Neural progenitor cell (in vitro differentiated cells): ENCODE results near the gene MDC1. TPM values are rescaled to one million over a fixed set of nuclear protein-coding genes. Genes with fewer than 3 reads are reported as not detected.
"Not testable (repeated sequence)": the region's sequence is repeated elsewhere in the genome, so short reads cannot be mapped to it uniquely, and the experiment has no call there.

Source experiments
- DNase-seq: peaks from one replicate; pipeline ENCODE4 v3.0.0-alpha.2; 2016; ENCODE audit warnings: low spot score
- H2AFZ ChIP-seq: fragments of 200-600 bp; sonication (generic); replicated peaks from 2 replicates; pipeline ENCODE4 v1.6.1; 2016; ENCODE audit warnings: antibody characterized with exemption
- H3F3A ChIP-seq: fragments of 200-600 bp; sonication (generic); 2 replicates; pipeline ENCODE4 v1.6.1; 2016; ENCODE audit warnings: antibody characterized with exemption, low read depth
- H3K27ac ChIP-seq: fragments of 200-600 bp; sonication (generic); 2 replicates; pipeline ENCODE4 v1.5.1; 2016; ENCODE audit warnings: mild to moderate bottlenecking
- H3K27me3 ChIP-seq: fragments of 200-600 bp; sonication (generic); 2 replicates; pipeline ENCODE4 v1.6.1; 2016; ENCODE audit warnings: mild to moderate bottlenecking, moderate library complexity
- H3K36me3 ChIP-seq: fragments of 200-600 bp; sonication (generic); 2 replicates; pipeline ENCODE4 v1.5.1; 2016
- H3K4me1 ChIP-seq: fragments of 200-600 bp; sonication (generic); 2 replicates; pipeline ENCODE4 v1.6.1; 2016; ENCODE audit warnings: mixed run types
- H3K4me2 ChIP-seq: fragments of 200-600 bp; sonication (generic); 2 replicates; pipeline ENCODE4 v1.6.1; 2016
- H3K4me3 ChIP-seq: fragments of 200-600 bp; sonication (generic); 2 replicates; pipeline ENCODE4 v1.5.1; 2016
- H3K79me2 ChIP-seq: fragments of 200-600 bp; sonication (generic); 2 replicates; pipeline ENCODE4 v1.6.1; 2016; ENCODE audit warnings: low read depth
- H3K9ac ChIP-seq: fragments of 200-600 bp; sonication (generic); 2 replicates; pipeline ENCODE4 v1.6.1; 2016
- H3K9me3 ChIP-seq: fragments of 200-600 bp; sonication (generic); 2 replicates; pipeline ENCODE4 v1.5.1; 2016; ENCODE audit warnings: low read depth
- H4K20me1 ChIP-seq: fragments of 200-600 bp; sonication (generic); 2 replicates; pipeline ENCODE4 v1.6.1; 2016; ENCODE audit warnings: low read depth
- H3K27ac Mint-ChIP-seq: 3 replicates; pipeline ENCODE4 v1.8.0; 2021; ENCODE audit warnings: mixed read lengths
- H3K27me3 Mint-ChIP-seq: 2 replicates; pipeline ENCODE4 v1.8.0; 2022; ENCODE audit warnings: low read depth, mild to moderate bottlenecking, inconsistent platforms, moderate library complexity, mixed read lengths; ENCODE audit not compliant: insufficient read depth
- H3K36me3 Mint-ChIP-seq: 3 replicates; pipeline ENCODE4 v1.8.0; 2021; ENCODE audit warnings: mixed read lengths
- H3K4me1 Mint-ChIP-seq: 3 replicates; pipeline ENCODE4 v1.8.0; 2021; ENCODE audit warnings: mixed read lengths
- H3K4me3 Mint-ChIP-seq: 3 replicates; pipeline ENCODE4 v1.8.0; 2021; ENCODE audit warnings: mild to moderate bottlenecking, moderate library complexity, mixed read lengths
- H3K9me3 Mint-ChIP-seq: 3 replicates; pipeline ENCODE4 v1.8.0; 2020; ENCODE audit warnings: mixed read lengths
- EZH2 ChIP-seq: fragments of 200-600 bp; sonication (generic); IDR thresholded peaks from 2 replicates; pipeline ENCODE4 v1.6.1; 2017; ENCODE audit warnings: antibody characterized with exemption, mild to moderate bottlenecking, moderate library complexity
- EZH2phosphoT487 ChIP-seq: fragments of 200-600 bp; sonication (generic); IDR thresholded peaks from 2 replicates; pipeline ENCODE4 v1.6.1; 2017; ENCODE audit warnings: antibody characterized with exemption
- total RNA-seq: library from RNA; depleted of rRNA; stranded (reverse); fragments of >200 nt; gene quantifications from 2 replicates; pipeline ENCODE4 v1.2.3, GENCODE V29; 2015; ENCODE audit warnings: low replicate concordance
- TF ChIP-seq, protein P1 (sequence below): fragments of 200-600 bp; sonication (generic); IDR thresholded peaks from 2 replicates; pipeline ENCODE4 v1.5.1; 2017; ENCODE audit warnings: antibody characterized with exemption, mild to moderate bottlenecking

MDC1 gene, protein sequence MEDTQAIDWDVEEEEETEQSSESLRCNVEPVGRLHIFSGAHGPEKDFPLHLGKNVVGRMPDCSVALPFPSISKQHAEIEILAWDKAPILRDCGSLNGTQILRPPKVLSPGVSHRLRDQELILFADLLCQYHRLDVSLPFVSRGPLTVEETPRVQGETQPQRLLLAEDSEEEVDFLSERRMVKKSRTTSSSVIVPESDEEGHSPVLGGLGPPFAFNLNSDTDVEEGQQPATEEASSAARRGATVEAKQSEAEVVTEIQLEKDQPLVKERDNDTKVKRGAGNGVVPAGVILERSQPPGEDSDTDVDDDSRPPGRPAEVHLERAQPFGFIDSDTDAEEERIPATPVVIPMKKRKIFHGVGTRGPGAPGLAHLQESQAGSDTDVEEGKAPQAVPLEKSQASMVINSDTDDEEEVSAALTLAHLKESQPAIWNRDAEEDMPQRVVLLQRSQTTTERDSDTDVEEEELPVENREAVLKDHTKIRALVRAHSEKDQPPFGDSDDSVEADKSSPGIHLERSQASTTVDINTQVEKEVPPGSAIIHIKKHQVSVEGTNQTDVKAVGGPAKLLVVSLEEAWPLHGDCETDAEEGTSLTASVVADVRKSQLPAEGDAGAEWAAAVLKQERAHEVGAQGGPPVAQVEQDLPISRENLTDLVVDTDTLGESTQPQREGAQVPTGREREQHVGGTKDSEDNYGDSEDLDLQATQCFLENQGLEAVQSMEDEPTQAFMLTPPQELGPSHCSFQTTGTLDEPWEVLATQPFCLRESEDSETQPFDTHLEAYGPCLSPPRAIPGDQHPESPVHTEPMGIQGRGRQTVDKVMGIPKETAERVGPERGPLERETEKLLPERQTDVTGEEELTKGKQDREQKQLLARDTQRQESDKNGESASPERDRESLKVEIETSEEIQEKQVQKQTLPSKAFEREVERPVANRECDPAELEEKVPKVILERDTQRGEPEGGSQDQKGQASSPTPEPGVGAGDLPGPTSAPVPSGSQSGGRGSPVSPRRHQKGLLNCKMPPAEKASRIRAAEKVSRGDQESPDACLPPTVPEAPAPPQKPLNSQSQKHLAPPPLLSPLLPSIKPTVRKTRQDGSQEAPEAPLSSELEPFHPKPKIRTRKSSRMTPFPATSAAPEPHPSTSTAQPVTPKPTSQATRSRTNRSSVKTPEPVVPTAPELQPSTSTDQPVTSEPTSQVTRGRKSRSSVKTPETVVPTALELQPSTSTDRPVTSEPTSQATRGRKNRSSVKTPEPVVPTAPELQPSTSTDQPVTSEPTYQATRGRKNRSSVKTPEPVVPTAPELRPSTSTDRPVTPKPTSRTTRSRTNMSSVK (N-terminal part only)
- 22.6 and 29.5 TPM in 2 replicates for total RNA-seq

DNA sequence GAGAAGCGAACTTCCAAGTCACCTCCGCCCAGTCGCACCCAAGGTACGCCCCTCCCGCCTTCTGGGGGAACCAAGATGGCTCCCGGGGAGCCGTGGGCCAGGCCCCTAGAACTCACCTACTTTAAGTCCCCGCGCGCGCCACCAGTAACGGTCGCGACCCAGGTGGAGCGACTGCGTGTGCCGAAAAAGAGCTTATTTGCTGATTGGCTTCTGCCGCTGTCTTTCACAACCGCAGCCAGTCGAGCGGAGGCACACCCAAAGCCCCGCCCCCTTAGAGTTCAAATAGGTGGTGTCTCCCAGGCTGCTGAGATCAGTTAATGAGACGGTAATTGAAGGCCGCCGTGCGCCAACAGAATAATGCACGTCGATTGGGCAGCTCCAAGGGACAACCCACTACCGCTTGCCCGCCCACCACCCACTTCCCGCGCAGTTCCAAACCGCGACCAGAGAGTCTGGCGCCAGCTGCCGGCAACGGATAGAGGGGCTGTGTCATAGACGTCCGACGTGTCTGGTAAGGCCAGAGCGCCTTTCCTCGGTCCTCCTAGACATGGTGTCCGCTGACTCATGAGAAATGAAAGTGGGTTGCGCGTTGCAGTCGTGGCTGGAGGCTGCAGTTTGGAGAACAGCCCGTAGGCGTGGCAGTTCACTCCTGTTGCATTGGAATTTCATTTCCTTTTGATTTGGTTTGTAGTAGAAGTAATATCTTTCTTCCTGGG is at the start of gene MDC1:
Gene MDC1 (minus strand): TSS at position 153 of the 716 bp plus-strand sequence. CDS start 2,106 bp downstream, outside the sequence.
- peaks cover 44% of the 10 kb centered on the region for H3K4me1 Mint-ChIP-seq
- H3K79me2 ChIP-seq: peaks cover 73% of the 10 kb centered on the region

DNA sequence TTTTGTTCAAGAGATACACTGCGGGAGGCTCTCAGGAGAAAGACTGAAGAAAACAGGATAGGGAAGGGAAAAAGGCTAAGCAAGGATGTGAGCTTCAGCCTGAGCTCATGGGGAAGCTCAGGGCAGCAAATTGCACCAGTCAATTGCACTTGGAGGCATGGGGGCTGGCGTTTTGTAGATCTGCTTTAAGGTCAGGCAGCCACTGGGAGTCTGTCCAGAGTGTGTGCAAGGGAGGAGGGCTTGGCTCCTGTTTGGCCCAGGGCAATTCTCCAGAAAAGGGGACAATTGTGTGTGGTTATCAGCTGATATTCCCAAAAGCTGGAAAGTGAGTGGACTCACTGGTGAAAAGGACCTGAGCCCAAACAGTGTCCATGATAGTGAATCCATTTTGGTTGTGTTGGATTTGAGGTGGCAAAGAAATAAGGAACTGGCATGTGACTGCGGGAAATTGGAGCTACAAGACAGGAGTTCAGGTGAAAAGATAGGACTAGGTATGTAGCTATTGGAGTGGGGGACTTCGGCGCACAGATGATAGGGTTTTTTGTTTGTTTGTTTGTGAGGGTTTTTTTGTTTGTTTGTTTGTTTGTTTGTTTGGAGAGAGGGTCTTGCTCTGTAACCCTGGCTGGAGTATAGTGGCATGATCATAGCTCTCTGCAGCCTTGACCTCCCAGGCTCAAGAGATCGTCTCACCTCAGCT is 49.5 kb upstream of the MDC1 start:
- Mint-ChIP-seq H3K4me3 (peak overlapping the region; percentile 10), H3K4me1 (peaks cover 74% of the 10 kb centered on the region), H3K27ac (peak overlapping the region; percentile 46)

More for the DNA sequence above, at the start of gene MDC1:
- peaks cover 9% of the 10 kb centered on the region for H4K20me1 ChIP-seq
- no peaks in the 10 kb centered on the region for H3K27me3 ChIP-seq
- Mint-ChIP-seq H3K4me3 (peak within 1 kb of the TSS; percentile 98), H3K36me3 (peaks cover 42% of the 10 kb centered on the region), H3K9me3 (peaks cover 2% of the 10 kb centered on the region), H3K27me3 (peaks cover 10% of the 10 kb centered on the region), H3K27ac (peak within 1 kb of the TSS; percentile 100)
- peak; percentile 100 for DNase-seq
- no peaks in the 10 kb centered on the region for H3K36me3 ChIP-seq
- peak within 1 kb of the TSS; percentile 66 for H2AFZ ChIP-seq
- H3K4me1 ChIP-seq: peaks cover 7% of the 10 kb centered on the region
- H3K9me3 ChIP-seq: no peaks in the 10 kb centered on the region
- peak within 1 kb of the TSS; percentile 90 for H3K4me2 ChIP-seq
- H3K4me3 ChIP-seq: peak within 1 kb of the TSS; percentile 77
- peaks cover 42% of the 10 kb centered on the region for H3F3A ChIP-seq
- peak within 1 kb of the TSS; percentile 46 for H3K9ac ChIP-seq
- TF ChIP-seq EZH2phosphoT487: no peak
- TF ChIP-seq, protein P1, sequence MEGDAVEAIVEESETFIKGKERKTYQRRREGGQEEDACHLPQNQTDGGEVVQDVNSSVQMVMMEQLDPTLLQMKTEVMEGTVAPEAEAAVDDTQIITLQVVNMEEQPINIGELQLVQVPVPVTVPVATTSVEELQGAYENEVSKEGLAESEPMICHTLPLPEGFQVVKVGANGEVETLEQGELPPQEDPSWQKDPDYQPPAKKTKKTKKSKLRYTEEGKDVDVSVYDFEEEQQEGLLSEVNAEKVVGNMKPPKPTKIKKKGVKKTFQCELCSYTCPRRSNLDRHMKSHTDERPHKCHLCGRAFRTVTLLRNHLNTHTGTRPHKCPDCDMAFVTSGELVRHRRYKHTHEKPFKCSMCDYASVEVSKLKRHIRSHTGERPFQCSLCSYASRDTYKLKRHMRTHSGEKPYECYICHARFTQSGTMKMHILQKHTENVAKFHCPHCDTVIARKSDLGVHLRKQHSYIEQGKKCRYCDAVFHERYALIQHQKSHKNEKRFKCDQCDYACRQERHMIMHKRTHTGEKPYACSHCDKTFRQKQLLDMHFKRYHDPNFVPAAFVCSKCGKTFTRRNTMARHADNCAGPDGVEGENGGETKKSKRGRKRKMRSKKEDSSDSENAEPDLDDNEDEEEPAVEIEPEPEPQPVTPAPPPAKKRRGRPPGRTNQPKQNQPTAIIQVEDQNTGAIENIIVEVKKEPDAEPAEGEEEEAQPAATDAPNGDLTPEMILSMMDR: peak; percentile 34
- H3K27ac ChIP-seq: peak within 1 kb of the TSS; percentile 85

DNA sequence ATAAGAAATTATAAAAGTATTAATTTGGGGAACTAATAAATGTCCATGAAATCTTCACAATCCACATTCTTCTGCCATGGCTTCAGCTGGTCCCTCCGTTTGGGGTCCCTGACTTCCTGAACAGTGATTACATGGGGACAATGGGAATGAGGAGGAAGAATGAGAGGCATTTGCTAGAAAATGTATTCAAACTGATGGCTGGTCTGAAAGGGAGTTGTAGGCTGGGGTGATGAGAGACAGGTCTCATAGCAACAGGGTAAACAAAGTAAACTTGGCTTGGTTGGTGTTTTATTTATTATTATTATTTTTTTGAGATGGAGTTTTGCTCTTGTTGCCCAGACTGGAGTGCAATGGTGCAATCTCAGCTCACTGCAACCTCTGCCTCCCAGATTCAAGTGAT is 48.4 kb upstream of the MDC1 start:
- H3K36me3 Mint-ChIP-seq, H3K27me3 Mint-ChIP-seq, H3K27me3 ChIP-seq, H2AFZ ChIP-seq, H3K9ac ChIP-seq, H3K27ac ChIP-seq, H3K9me3 ChIP-seq, H3K9me3 Mint-ChIP-seq, H4K20me1 ChIP-seq, H3K36me3 ChIP-seq, H3K4me3 Mint-ChIP-seq, H3K79me2 ChIP-seq, H3K4me3 ChIP-seq: not testable (repeated sequence)
- H3K4me1 ChIP-seq: peaks cover 37% of the 10 kb centered on the region
- H3K4me2 ChIP-seq: peak overlapping the region; percentile 70
- DNase-seq: peak; percentile 52
- Mint-ChIP-seq H3K27ac (peak overlapping the region; percentile 93), H3K4me1 (peaks cover 73% of the 10 kb centered on the region)
- H3F3A ChIP-seq: peaks cover 25% of the 10 kb centered on the region

More for the DNA sequence above, 49.5 kb upstream of the MDC1 start:
- no peak for DNase-seq
- Histone ChIP-seq H3K27me3 (no peaks in the 10 kb centered on the region), H3F3A (peaks cover 18% of the 10 kb centered on the region), H4K20me1 (no peaks in the 10 kb centered on the region), H3K9ac (no peak overlapping the region), H3K27ac (no peak overlapping the region), H3K4me3 (no peak overlapping the region), H2AFZ (no peak overlapping the region), H3K36me3 (no peaks in the 10 kb centered on the region), H3K9me3 (no peaks in the 10 kb centered on the region), H3K4me2 (no peak overlapping the region), H3K79me2 (no peaks in the 10 kb centered on the region), H3K4me1 (peaks cover 37% of the 10 kb centered on the region)
- TF ChIP-seq, protein P1: no peak
- TF ChIP-seq EZH2phosphoT487: no peak
- TF ChIP-seq EZH2: no peak
- Mint-ChIP-seq H3K27me3 (peaks cover 4% of the 10 kb centered on the region), H3K9me3 (no peaks in the 10 kb centered on the region), H3K36me3 (no peaks in the 10 kb centered on the region)

DNA sequence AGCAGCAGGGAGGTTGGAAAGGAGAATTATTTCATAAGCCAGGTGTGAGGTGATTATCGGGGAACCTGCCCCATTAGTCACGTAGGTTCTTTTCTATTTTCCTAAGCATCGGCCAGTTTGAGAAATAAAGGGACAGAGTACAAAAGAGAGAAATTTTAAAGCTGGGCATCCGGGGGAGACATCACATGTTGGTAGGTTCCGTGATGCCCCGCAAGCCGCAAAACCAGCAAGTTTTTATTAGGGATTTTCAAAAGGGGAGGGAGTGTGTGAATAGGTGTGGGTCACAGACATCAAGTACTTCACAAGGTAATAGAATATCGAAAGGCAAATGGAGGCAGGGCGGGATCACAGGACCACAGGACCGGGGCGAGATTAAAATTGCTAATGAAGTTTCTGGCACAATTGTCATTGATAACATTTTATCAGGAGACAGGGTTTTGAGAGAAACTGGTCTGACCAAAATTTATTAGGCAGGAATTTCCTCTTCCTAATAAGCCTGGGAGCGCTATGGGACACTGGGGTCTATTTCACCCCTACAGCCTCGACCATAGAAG is 47.5 kb upstream of the MDC1 start:
- H3K9me3 ChIP-seq, H3K27me3 ChIP-seq, H4K20me1 ChIP-seq, DNase-seq, H2AFZ ChIP-seq, H3K36me3 ChIP-seq, H3K79me2 ChIP-seq, H3K27ac ChIP-seq, H3K9ac ChIP-seq, H3K9me3 Mint-ChIP-seq, H3K36me3 Mint-ChIP-seq: not testable (repeated sequence)
- peak overlapping the region; percentile 7 for H3K4me3 ChIP-seq
- peaks cover 25% of the 10 kb centered on the region for H3F3A ChIP-seq
- H3K27me3 Mint-ChIP-seq: peaks cover 12% of the 10 kb centered on the region
- peak overlapping the region; percentile 73 for H3K4me3 Mint-ChIP-seq
- peaks cover 72% of the 10 kb centered on the region for H3K4me1 Mint-ChIP-seq
- H3K4me1 ChIP-seq: peaks cover 31% of the 10 kb centered on the region
- peak overlapping the region; percentile 70 for H3K4me2 ChIP-seq
- H3K27ac Mint-ChIP-seq: peak overlapping the region; percentile 97
